ENCODE measurements around the gene CDH18.

CDH18 gene

DNA sequence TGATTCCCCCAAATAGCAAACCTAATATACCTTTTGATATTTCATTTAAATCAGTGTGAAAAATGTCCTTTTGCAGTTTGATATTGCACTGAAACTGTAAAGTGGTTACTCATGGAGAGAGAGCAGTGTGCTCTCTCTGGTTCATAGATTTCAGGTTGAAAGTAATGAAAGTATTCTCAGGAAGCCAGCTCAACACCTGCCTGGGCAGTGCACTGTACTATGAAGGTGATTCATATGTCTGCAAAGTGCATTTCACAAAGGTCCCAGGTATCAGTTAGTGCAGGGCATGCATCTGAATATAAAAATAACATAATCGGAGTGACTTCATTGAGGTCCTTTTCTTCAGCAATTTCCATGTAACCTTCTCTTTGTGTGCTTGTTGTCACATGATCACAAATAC is 274.3 kb downstream of the CDH18 start:
- no peak for DNase-seq

DNA sequence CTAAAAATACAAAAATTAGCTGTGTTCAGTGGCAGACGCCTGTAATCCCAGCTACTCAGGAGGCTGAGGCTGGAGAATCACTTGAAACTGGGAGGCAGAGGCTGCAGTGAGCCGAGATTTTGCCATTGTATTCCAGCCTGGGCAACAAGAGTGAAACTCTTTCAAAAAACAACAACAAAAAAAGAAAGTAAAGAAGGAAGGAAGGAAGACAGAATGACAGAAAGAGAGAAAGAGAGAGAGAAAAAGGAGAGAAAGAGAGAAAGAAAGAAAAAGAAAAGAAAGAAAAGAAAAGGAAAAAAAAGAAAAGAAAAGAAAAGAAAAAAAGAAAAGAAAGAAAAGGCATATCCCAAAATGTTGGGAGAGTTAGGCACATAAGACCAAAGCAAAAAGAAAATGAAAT is 278.6 kb downstream of the CDH18 start:
- no peak for DNase-seq

DNA sequence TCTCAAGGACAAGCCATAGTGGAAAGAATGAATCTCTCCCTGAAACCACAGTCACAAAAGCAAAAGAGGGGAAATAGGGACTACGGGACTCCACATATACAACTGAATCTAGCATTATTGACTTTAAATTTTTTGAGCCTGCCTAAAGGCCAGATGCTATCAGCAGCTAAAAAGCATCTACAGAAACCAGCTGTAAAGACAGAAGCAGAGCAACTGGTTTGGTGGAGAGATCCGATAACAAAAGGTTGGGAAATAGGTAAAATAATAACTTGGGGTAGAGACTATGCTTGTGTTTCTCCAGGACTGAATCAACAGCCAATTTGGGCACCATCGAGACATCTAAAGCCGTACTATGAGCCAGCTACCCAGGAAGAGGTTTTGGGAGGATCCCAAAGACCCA is 281.2 kb downstream of the CDH18 start:
- DNase-seq, result no peak

DNA sequence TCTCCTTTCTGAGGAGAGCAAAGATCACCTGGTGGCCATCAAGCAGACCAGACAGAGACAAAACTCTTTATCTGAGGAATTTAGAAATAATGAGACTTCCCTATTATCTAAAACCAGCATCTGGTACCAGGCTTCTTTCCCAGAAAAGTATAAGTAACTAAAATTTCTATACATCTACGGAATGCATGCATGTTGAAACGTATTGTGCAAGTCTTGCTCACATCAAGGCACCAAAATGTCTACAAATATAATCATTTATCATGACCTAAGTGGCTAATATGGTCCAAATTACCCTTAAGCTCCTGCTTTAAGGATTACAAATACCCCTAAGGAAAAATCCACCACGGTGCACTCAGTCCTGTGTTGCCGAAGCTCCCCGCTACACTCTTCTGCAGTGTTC is 286.3 kb downstream of the CDH18 start:
- DNase-seq, result no peak

DNA sequence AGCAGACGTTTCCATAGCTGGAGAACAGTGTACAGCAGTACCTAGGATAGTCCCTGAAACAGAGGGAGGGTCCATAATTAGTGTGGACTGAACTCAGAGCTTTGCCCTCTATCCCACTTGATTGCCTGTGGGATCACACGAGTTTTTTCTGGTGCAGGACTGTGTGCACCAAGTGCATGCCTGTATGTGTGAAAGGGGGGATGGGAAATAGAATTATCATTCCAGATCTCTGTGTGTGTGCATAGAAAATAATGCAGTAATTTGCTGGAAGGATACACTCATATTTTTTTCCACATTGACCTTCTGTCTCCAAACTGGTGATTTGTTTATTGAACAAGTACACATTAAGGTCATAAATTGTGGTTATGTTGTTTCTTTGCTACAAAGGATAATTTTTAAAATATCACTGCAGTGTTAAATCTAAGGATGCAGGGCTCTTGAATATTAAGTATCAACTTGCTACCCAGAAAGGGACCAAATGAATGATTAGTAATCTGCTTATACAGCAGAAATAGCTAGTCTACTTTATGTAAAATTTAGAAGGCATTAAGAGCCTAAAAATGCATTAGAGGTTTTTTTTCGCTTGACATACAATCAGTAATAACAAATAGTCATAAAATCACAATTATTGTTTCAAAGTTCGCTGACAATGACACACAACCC is 292.9 kb downstream of the CDH18 start:
- DNase-seq, result no peak

DNA sequence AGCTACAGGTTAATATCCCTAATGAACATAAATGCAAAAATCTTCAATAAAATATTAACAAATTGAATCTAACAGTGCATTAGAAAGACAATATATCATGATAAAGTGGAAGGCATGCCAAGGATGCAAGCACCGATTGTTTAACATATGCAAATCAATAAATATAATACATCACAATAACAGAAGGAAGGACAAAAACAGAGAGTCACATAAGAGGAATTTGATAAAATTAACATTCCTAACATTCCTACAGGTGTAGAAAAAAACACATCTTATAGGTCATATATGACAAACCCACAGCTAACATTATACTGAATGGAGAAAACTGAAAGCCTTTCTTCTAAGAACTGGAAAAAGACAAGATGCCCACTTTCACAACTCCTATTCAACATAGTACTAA is 297.0 kb downstream of the CDH18 start:
- DNase-seq, result no peak

DNA sequence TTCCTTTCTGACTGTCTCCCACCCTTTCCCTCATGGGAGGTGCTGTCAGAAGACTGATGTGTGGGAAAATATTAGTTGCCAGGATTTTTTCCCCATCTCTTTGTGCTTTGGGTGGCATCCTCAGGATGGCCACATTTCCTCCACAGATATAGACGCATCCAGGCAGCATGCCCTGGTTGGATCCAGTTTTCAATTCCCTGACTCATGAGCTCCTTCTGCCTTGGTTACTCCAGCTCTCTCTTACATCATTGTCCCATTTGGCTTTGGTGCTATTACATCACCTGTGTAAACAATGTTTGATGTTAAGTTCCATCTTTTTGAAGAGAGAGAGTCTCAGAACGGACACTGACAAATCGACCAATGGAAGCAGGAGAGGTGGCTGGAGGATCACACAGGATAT is 302.5 kb downstream of the CDH18 start:
- DNase-seq, result no peak

DNA sequence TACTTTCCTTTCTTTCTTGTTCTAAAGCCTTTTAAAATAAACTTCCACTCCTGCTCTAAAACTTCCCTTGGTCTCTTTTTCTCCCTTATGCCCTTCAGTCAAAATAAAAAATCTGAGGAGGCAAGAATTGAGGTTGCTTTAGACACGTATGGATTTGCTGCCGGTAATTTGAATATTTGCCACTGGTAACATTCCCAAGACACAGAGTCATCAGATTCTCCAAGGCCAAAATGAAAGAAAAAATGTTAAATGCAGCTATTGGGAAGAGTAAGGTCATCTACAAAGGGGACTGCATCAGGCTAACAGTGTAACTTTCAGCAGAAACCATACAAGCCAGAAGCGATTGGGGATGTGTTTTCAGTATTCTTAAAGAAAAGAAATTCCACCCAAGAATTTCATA is 311.1 kb downstream of the CDH18 start:
- no peak for DNase-seq

DNA sequence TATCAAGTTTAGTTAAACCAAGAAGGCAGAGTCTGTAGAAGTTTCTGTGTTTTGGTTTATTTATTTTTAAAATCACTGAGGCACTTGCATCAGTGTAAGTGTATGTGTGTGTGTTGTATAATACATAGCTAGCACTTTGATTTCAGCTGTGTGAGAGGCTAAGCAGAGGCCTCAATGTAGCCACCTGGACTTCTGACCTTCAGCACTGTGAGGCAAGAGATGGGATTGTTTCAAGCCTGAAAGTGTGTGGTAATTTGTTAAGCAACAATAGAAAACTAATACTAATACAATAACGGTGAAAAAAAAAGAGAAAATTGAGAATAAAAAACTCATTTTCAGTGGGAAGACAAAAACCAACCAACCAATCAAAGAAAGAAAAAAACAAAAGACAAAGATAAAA is 327.3 kb downstream of the CDH18 start:
- no peak for DNase-seq

DNA sequence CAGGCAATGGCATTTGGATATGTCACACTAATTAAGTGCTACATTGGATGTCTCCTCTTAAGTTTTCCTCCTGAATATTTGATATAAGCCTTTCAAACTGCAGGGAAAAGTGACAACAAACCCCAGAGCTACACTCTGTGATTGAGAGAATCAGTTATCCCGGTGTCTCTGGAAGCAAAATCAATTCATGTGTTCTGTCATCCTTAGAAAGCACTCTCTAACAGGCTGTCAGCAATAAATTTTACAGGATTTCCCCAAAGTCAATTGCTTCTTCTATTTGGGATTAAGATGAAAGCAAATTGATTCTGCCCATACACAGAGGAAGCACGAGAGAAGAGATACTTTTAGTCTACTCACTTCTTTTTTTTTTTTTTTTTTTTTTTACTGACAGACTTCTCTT is 332.4 kb downstream of the CDH18 start:
- DNase-seq, result no peak

DNA sequence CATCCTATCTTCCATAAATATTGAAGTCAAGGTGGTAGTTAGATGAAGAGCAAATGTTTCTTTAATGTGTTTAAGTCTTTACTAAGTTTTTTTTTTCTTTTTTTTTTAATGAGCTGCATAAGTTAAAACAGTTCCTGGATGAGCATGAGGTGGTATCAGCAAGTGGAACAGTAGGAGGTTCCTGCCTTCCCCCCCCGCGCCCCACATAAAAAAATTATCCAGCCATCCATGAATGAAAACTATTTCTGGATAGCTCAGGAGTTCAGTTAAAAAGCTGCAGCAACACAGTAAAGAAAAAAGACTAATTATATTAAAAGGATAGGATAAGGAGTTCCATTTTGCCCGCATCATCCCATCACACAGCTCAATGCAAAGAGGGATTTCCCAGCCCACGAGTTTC is 349.5 kb downstream of the CDH18 start:
- DNase-seq, result no peak

DNA sequence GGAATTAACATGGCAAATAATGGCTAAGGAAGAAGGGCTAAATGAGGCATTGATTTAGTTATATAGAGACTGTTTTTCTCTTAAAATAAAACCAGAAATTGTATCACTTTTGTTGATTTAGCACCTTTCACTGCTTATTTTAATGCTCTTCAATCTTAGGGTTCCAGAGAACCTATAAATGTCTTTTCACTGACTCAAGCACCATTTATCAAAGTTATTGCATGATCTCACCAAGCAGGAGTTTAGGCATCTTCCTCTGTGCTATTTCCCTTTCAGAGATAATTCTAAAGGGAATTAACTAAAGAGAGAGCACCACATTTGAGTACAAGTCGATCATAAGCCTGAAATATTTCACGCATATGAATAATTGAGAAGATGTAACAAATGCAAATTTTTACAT is 357.1 kb downstream of the CDH18 start:
- DNase-seq, result no peak

DNA sequence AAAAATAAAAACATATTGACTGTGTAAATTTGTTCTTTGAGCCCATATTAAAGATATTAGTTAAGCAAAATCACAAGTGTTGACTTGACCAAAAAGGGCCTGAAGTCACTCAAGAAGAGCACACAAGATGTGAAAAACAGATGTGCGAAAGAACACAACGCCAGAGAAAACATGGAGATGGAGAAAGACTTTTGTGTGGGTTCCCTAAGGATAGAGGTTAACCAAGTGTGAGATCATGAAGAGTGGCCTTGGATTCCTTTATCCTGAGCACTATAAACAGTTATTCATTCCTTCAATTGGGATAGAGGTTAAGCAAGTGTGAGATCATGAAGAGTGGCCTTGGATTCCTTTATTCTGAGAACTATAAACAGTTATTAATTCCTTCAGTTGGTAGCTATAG is 361.8 kb downstream of the CDH18 start:
- no peak for DNase-seq

DNA sequence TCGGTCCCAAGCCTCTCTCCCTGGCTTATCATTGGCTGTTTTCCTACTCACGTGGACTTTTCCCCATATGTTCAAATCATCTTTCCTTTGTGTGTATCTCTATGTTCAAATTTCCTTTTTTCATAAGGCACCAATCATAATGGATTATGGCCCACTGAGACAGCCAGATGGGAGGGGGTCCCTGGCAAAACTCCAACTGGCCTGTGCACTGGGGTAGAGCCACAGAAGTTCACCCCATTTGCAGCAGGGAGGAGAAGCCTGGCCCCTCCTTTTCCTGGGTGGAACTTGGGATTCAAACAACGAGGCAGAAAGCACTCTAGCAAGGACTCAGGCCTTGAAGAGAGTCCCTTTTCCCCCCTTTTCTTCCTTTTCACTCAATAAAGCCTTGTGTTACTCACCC is 362.4 kb downstream of the CDH18 start:
- no peak for DNase-seq

DNA sequence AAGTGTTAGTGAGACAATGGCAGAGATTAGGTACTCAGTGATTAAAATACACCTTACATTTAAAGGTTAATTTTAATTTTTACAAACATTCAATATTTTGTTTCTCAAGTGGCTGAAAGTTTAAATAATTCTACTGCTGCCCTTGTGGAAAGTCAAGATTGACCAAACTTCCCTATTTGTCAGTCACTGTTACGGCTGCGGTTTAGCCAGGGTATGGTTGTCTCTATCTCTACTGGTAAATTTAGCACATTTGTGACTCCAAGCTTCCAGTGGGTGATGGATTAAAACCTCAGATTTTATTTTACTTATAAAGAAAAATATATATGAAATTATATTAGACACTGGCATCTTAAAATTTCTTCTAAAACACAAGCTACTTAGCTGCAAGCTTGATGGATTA is 368.4 kb downstream of the CDH18 start:
- DNase-seq, result no peak

DNA sequence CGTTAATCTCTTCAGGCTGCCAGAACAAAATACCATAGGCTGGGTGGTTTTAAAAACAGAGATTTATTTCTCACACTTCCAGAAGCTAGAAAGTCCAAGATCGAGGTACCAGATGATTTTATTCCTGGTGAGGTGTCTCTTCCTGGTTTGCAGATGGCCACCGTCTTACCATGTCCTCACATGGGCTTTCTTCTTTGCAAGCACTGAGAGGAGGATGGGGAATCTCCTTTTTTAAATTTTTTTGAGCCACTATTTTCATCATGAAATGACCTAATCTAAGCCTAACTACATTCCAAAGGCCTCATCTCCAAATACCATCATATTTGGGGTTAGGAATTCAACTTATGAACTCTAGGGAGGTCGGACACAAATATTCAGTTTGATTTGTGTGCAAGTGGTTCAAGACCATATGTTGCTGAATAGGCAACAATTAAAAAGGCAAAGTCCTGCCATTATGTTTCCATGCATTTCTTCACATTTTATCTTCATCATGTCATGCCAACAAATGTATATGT is 371.2 kb downstream of the CDH18 start:
- DNase-seq, result no peak

DNA sequence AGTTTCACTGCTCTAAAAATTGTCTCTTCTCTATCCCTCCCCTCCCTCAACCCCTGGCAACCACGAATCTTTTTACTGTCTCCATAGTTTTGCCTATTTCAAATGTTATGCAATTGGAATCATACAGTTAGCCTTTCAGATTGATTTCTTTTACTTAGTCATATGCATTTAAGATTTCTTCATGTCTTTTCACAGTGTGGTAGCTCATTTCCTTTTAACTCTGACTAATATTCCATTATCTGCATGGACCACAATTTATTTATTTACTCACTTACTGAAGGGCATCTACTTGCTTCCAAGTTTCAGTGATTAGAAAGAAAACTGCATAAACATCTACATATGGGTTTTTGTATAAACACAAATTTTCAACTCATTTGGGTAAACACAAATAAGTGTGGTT is 372.3 kb downstream of the CDH18 start:
- no peak for DNase-seq

DNA sequence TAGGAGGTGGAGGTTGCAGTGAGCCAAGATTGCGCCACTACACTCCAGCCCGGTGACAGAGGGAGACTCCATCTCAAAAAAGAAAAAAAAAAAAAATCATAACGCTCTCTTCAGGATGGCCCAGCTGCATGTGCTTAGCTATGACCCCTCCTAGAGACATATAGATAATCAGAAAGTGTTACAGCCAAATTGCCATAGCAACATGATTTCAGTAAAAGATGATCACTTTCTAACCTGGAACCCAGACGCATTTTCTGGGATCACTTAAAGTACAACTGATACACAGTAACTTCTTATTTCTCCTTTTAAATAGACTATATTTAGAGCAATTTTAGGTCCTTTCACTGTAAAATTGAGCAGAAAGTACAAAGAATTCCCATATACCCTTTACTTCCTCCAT is 372.9 kb downstream of the CDH18 start:
- no peak for DNase-seq

DNA sequence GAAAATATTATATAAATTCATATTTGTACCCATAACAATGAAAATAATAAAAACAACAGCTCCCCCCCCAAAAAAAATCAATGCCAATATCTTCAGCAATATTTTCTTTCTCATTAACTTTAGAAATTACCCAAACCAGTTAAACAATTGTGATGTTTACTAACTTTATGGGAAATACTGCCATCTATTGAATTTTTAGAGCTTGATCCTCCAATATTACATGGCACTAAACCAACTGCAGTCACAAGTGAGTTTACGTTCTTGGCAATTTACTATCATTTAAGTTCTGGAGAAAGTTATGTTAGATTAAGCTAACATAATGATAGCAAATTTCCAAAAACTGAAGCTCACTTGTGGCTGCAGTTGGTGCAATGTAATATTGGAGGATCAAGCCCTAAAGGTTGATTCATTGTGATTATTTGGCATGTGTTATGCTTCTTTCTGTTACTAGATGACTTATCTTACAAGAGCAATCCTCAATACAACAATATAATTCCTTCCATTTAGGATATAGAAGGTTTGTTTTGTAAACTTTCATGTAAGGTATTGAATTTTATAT is 379.5 kb downstream of the CDH18 start:
- DNase-seq, result no peak

DNA sequence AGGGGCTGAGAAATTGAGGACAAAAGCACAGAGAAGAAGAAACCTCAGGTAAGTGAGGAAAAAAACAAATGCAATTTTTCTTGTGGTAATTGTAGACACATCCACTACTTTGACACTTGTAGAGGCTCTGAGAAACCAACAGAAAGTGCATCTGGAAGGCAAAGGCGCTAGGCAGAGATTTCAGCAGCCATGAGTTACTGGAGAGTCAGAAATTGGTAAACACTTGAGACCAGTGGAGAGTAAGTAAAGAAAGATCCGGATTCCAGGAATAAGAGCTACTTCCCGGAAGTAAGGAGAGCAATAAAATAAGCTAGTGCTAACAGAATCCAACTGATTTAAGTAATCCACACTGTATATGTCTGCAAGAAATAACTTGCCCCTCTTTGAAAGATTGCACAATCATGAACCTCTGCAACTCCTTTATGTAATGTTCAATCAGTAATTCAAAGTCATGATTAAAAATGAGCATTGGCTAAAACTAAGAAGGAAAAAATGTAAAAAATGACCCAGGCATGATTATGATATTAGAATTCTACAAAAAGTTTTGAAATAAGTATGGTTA is 382.1 kb downstream of the CDH18 start:
- DNase-seq, result no peak

DNA sequence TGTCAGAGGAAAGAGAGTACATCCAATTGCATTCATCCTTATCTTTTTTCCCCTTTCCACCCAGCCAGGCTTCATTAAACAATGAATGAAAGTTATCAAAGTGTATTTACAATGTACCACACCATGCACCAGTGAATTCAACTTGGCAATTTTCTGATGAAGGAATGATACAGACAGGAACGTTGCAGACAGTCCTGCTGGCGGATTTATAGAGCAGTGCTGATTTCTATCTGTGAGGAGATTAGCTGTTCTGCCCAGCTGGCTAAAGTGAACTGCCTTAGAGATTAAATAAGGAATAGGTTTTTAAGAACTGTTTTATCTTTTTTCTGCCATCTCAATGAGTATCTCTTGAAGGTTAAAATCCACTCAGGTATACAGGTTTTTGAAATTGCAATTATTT is 403.9 kb downstream of the CDH18 start:
- DNase-seq, result no peak

DNA sequence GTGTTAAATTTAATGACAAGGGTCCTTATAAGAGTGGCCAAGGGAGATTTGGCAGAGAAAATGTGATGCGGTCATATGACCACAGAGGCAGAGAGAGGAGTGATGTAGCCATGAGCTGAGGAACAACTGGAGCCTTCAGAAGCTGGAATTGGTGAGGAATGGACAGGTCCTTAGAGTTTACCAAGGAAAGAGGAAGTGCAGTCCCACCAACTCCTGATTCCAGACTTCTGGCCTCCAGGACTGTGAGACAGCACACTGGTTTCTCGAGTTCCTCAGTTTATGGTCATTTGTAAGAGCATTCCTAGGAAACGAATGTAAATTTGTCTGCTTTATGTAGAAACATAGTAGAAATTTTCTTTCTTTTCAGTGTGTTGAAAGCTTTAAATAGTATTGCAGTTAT is 410.1 kb downstream of the CDH18 start:
- no peak for DNase-seq

DNA sequence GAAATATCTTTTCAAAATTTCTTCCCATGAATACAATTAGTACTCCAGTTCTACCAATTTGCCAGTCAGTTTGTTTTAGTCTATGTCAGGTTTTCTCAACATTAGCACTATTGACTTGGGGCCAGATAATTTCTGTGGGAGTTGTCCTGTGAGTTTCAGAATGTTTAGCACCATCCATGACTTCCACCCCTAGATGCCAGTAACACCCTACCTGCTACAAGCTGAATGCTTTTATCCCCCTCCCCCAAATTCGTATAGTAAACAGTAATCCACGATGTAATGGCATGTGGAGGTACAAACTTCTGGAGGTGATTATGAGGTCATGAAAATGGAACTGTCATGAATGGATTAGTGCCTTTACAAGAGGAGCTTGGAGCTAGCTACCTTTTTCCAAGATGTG is 420.0 kb downstream of the CDH18 start:
- DNase-seq, result no peak

DNA sequence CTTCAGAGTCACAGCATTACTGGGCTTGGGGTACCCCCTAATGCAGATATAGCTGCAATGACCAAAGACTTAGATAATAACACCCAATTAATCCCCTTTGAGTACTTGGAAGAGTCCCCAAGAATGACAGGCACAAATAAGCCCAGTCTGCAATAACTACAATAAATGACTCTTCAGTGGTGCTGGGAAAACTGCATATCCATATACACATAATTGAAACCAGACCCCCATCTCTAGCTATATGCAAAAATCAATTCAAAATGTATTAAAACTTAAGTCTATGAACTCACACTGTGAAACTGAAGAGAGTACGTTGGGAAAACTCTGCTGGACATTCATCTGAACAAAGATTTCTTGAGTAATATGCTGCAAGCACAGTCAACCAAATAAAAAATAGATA is 422.5 kb downstream of the CDH18 start:
- DNase-seq, result no peak

DNA sequence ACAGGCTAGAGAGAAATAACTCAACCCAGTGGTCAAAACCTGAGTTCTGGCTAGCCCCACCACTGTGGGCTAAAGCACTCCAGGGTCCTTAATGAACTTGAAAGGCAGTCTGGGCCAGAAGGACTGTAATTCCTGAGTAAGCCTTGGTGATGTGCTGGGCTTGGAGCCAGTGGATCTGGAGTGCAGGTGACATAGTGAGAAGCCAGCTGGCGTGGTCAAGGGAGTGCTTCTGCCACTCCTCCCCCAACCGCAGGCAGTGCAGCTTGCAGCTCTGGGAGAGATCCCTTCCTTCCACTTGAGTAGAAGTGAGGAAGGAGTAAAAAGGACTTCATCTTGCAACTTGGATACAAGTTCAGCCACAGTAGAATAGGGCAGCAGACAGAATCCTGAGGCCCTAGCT is 424.0 kb downstream of the CDH18 start:
- no peak for DNase-seq

Measured in T-helper 9 cell (primary cell).